ENCODE measurements around the gene SMAP1. TPM values are rescaled to one million over a fixed set of nuclear protein-coding genes. Genes with fewer than 3 reads are reported as not detected.

SMAP1 gene
- total and polyA plus RNA-seq, 2 experiments from 2014 or later, result 31.1 to 34.6 TPM

- no peak overlapping the region for H3K4me3 ChIP-seq
- H2AFZ ChIP-seq, result no peak overlapping the region
- H3K27me3 Mint-ChIP-seq (ENCODE audit: insufficient read depth, low read depth, poor library complexity), result peaks cover 3% of the 10 kb centered on the region
- H3K9me2 ChIP-seq (ENCODE audit: insufficient read depth), result peaks cover 4% of the 10 kb centered on the region; the same call in 1 of the 2 replicates
- no peaks in the 10 kb centered on the region for H3K27me3 ChIP-seq (ENCODE audit: insufficient read depth)
- no peaks in the 10 kb centered on the region for H3F3A ChIP-seq (replicated peaks; ENCODE audit: low read depth)
- no peaks in the 10 kb centered on the region for H3K36me3 ChIP-seq (ENCODE audit: insufficient read depth)
- no peaks in the 10 kb centered on the region for H3K79me2 ChIP-seq (replicated peaks; ENCODE audit: insufficient read depth)
- H3K4me1 ChIP-seq (ENCODE audit: insufficient read depth), result no peaks in the 10 kb centered on the region
- H3K4me2 ChIP-seq, result no peak overlapping the region
- H3K9me3 Mint-ChIP-seq, result no peaks in the 10 kb centered on the region
- no peak overlapping the region for H3K27ac ChIP-seq (ENCODE audit: low read depth)
- H3K4me1 Mint-ChIP-seq, result no peaks in the 10 kb centered on the region; the same call in 2 of the 3 replicates
- no peak for ATAC-seq
- no peak overlapping the region for H3K27ac Mint-ChIP-seq
- no peak for DNase-seq (ENCODE audit: low spot score)
- H4K20me1 ChIP-seq (replicated peaks; ENCODE audit: insufficient read depth), result no peaks in the 10 kb centered on the region
- TF ChIP-seq EZH2 (IDR thresholded peaks at IDR 0.05; ENCODE audit: low read depth, unreplicated experiment) (no peak), STAT1 (IDR thresholded peaks at IDR 0.05; ENCODE audit: unreplicated experiment) (no peak), NANOG (IDR thresholded peaks at IDR 0.05; ENCODE audit: borderline replicate concordance) (no peak), CREB1 (CRISPR knock-in tag; IDR thresholded peaks at IDR 0.05; ENCODE audit: low read depth) (no peak), CTCF (conservative IDR thresholded peaks at IDR 0.05; ENCODE audit: low read depth in 2 of 2) (no peak)
- no peaks in the 10 kb centered on the region for H3K36me3 Mint-ChIP-seq (ENCODE audit: low read depth)
- no peak overlapping the region for H3K4me3 Mint-ChIP-seq
These were observed 15.5 kb upstream of the SMAP1 start for GRCh38 chr6:70652216-70652615.

GRCh38 chr6:70657706-70658105 lies 10.0 kb upstream of the SMAP1 start:
- no peak overlapping the region for H3K4me2 ChIP-seq
- H3K27ac ChIP-seq (ENCODE audit: low read depth), result no peak overlapping the region
- Mint-ChIP-seq H3K4me3 (no peak overlapping the region), H3K27me3 (ENCODE audit: insufficient read depth, low read depth, poor library complexity) (no peaks in the 10 kb centered on the region), H3K9me3 (no peaks in the 10 kb centered on the region), H3K36me3 (ENCODE audit: low read depth) (no peaks in the 10 kb centered on the region), H3K27ac (no peak overlapping the region), H3K4me1 (no peaks in the 10 kb centered on the region; the same call in 2 of the 3 replicates)
- H3K9me2 ChIP-seq (ENCODE audit: insufficient read depth), result 0 out of 2 replicates have a peak, but pooled peaks cover 8% of the 10 kb centered on the region
- H3K79me2 ChIP-seq (replicated peaks; ENCODE audit: insufficient read depth), result no peaks in the 10 kb centered on the region
- H3K4me3 ChIP-seq, result no peak overlapping the region
- no peaks in the 10 kb centered on the region for H3K4me1 ChIP-seq (ENCODE audit: insufficient read depth)
- no peaks in the 10 kb centered on the region for H3K27me3 ChIP-seq (ENCODE audit: insufficient read depth)
- TF ChIP-seq STAT1 (IDR thresholded peaks at IDR 0.05; ENCODE audit: unreplicated experiment), result no peak
- TF ChIP-seq POLR2AphosphoS5 (IDR thresholded peaks at IDR 0.05; ENCODE audit: low read depth), result no peak
- H2AFZ ChIP-seq, result no peak overlapping the region
- H3K36me3 ChIP-seq (ENCODE audit: insufficient read depth), result no peaks in the 10 kb centered on the region
- ATAC-seq, result no peak
- DNase-seq (ENCODE audit: low spot score), result no peak
- no peaks in the 10 kb centered on the region for H3F3A ChIP-seq (replicated peaks; ENCODE audit: low read depth)
- no peaks in the 10 kb centered on the region for H4K20me1 ChIP-seq (replicated peaks; ENCODE audit: insufficient read depth)

GRCh38 chr6:70663881-70664466 lies 3.7 kb upstream of the SMAP1 start:
- no peak for TF ChIP-seq NANOG (IDR thresholded peaks at IDR 0.05; ENCODE audit: borderline replicate concordance)
- no peak for TF ChIP-seq JUNB (IDR thresholded peaks at IDR 0.05; ENCODE audit: unreplicated experiment)
- TF ChIP-seq REST (IDR thresholded peaks at IDR 0.05; ENCODE audit: unreplicated experiment), result no peak
- no peak for TF ChIP-seq ZNF331 (CRISPR knock-in tag; IDR thresholded peaks at IDR 0.05; ENCODE audit: low read depth)
- TF ChIP-seq STAT1 (IDR thresholded peaks at IDR 0.05; ENCODE audit: unreplicated experiment), result no peak
- no peak for TF ChIP-seq CTCF (conservative IDR thresholded peaks at IDR 0.05; ENCODE audit: low read depth in 2 of 2)
- H3K4me3 Mint-ChIP-seq, result no peak overlapping the region
- Histone ChIP-seq H4K20me1 (replicated peaks; ENCODE audit: insufficient read depth) (no peaks in the 10 kb centered on the region; the same call in 1 of the 2 replicates), H3K36me3 (ENCODE audit: insufficient read depth) (no peaks in the 10 kb centered on the region), H3K27ac (ENCODE audit: low read depth) (no peak overlapping the region), H2AFZ (no peak overlapping the region), H3K79me2 (replicated peaks; ENCODE audit: insufficient read depth) (peaks cover 5% of the 10 kb centered on the region), H3K27me3 (ENCODE audit: insufficient read depth) (no peaks in the 10 kb centered on the region), H3K4me3 (no peak overlapping the region), H3K4me1 (ENCODE audit: insufficient read depth) (peaks cover 10% of the 10 kb centered on the region), H3K9me2 (ENCODE audit: insufficient read depth) (peaks cover 14% of the 10 kb centered on the region; the same call in 1 of the 2 replicates), H3K4me2 (no peak overlapping the region), H3F3A (replicated peaks; ENCODE audit: low read depth) (peaks cover 4% of the 10 kb centered on the region)
- peaks cover 4% of the 10 kb centered on the region for H3K27me3 Mint-ChIP-seq (ENCODE audit: insufficient read depth, low read depth, poor library complexity)
- H3K27ac Mint-ChIP-seq, result no peak overlapping the region
- peaks cover 16% of the 10 kb centered on the region for H3K4me1 Mint-ChIP-seq
- DNase-seq (ENCODE audit: low spot score), result no peak
- H3K36me3 Mint-ChIP-seq (ENCODE audit: low read depth), result no peaks in the 10 kb centered on the region; the same call in 2 of the 3 replicates
- no peaks in the 10 kb centered on the region for H3K9me3 Mint-ChIP-seq
- no peak for ATAC-seq
